Measurements from ENCODE around the gene BIRC3.

Gene BIRC3

DNA sequence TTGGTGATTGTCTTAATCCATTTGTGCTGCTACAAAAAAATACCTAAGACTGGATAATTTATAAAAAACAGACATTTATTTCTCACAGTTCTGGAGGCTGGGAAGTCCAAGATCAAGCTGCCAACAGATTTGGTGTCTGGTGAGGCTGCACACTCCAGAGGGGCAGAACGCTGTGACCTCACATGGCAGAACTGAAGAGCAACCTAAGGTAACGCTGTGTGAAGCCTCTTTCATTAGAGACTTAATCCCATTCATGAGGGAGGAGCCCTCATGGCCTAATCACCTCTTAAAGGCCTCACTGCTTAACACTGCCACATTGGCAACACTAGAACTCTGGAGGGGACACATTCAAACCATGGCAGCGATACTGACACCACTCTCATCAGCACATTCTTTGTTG is 42.7 kb upstream of the BIRC3 start:
- no peaks in the 10 kb centered on the region for H3K36me3 ChIP-seq (ENCODE audit: control insufficient read depth in 4 of 4, insufficient read depth in 4 of 4, low read length in 3 of 4)
- no peak overlapping the region for H3K27ac ChIP-seq (ENCODE audit: insufficient read depth in 1 of 2, low read depth in 1 of 2, low read length in 2 of 2, poor library complexity in 1 of 2, severe bottlenecking in 2 of 2)
- POLR2A ChIA-PET, result no interaction called here
- DNase-seq, result no peak
- CTCF ChIA-PET, result interaction anchor here (1.5 to 1.6 kb wide), 2 partner anchors 13 to 19 kb away, joined by 4 to 5 read pairs; no protein-coding TSS in a partner anchor
- H3K9me3 ChIP-seq (ENCODE audit: control extremely low read depth in 1 of 5, control insufficient read depth in 4 of 5, insufficient read depth in 2 of 5, low read depth in 1 of 5, low read length in 4 of 5), result peaks cover 0 to 6% (median 0%) of the 10 kb centered on the region in 5 experiments
- peaks cover 0 to 3% (median 0%) of the 10 kb centered on the region in 4 experiments for H3K4me1 ChIP-seq (ENCODE audit: control extremely low read depth in 1 of 4, control insufficient read depth in 4 of 4, insufficient read depth in 4 of 4, low read length in 3 of 4)
- 100% methylated on average over 2 of the region's 3 CpGs for WGBS (ENCODE audit: insufficient coverage)
- H3K4me3 ChIP-seq (ENCODE audit: control insufficient read depth in 1 of 7, extremely low read depth in 1 of 7, insufficient read depth in 4 of 7, low read depth in 2 of 7, low read length in 6 of 7), result no peak overlapping the region
- H3K27me3 ChIP-seq (replicated peaks in 2 of 5; ENCODE audit: control insufficient read depth in 4 of 5, insufficient read depth in 5 of 5, low read length in 4 of 5), result peaks cover 2 to 47% (median 12%) of the 10 kb centered on the region in 5 experiments

- no peak overlapping the region for H3K27ac ChIP-seq (ENCODE audit: insufficient read depth in 1 of 2, low read depth in 1 of 2, low read length in 2 of 2, poor library complexity in 1 of 2, severe bottlenecking in 2 of 2)
- ChIA-PET CTCF (interaction anchor here (0.6 kb wide), 1 partner anchor 65 kb away, joined by 3 read pairs; no protein-coding TSS in a partner anchor), POLR2A (no interaction called here)
- DNase-seq, result no peak
- H3K9me3 ChIP-seq (ENCODE audit: control extremely low read depth in 1 of 5, control insufficient read depth in 4 of 5, insufficient read depth in 2 of 5, low read depth in 1 of 5, low read length in 4 of 5), result peaks cover 0 to 6% (median 0%) of the 10 kb centered on the region in 5 experiments
- peaks cover 0 to 6% (median 1%) of the 10 kb centered on the region in 4 experiments for H3K4me1 ChIP-seq (ENCODE audit: control extremely low read depth in 1 of 4, control insufficient read depth in 4 of 4, insufficient read depth in 4 of 4, low read length in 3 of 4)
- no peak overlapping the region for H3K4me3 ChIP-seq (ENCODE audit: control insufficient read depth in 1 of 7, extremely low read depth in 1 of 7, insufficient read depth in 4 of 7, low read depth in 2 of 7, low read length in 6 of 7)
- H3K36me3 ChIP-seq (ENCODE audit: control insufficient read depth in 4 of 4, insufficient read depth in 4 of 4, low read length in 3 of 4), result no peaks in the 10 kb centered on the region
- peaks cover 2 to 37% (median 5%) of the 10 kb centered on the region in 5 experiments for H3K27me3 ChIP-seq (replicated peaks in 2 of 5; ENCODE audit: control insufficient read depth in 4 of 5, insufficient read depth in 5 of 5, low read length in 4 of 5)
- 73% methylated on average over 4 of the region's 4 CpGs for WGBS (ENCODE audit: insufficient coverage)
These were observed 40.9 kb upstream of the BIRC3 start for GRCh38 chr11:102276362-102276761.

DNA sequence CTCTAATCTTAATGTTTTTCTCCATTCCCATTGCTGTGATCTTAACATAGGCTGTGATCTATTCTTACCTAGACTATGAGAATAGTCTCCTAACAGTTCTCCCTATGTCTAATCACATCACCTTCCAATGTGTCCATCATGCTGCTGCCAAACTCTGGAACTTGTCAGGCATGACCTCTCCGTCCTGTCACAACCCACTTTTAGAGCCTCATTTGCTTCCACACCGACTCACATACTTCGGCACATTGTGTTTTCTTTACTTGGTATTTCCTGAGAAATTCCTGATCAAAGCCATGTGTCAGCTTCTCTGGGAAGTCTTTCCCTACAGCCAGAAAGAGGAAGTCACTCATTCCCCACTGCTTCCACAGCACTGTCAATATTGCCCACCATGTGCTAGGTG is 40.5 kb upstream of the BIRC3 start:
- peaks cover 0 to 6% (median 0%) of the 10 kb centered on the region in 5 experiments for H3K9me3 ChIP-seq (ENCODE audit: control extremely low read depth in 1 of 5, control insufficient read depth in 4 of 5, insufficient read depth in 2 of 5, low read depth in 1 of 5, low read length in 4 of 5)
- 69% methylated on average over 3 of the region's 3 CpGs for WGBS (ENCODE audit: insufficient coverage)
- ChIA-PET CTCF (interaction anchor here (0.6 kb wide), 1 partner anchor 65 kb away, joined by 3 read pairs; no protein-coding TSS in a partner anchor), POLR2A (no interaction called here)
- H3K4me3 ChIP-seq (ENCODE audit: control insufficient read depth in 1 of 7, extremely low read depth in 1 of 7, insufficient read depth in 4 of 7, low read depth in 2 of 7, low read length in 6 of 7), result no peak overlapping the region
- H3K27ac ChIP-seq (ENCODE audit: insufficient read depth in 1 of 2, low read depth in 1 of 2, low read length in 2 of 2, poor library complexity in 1 of 2, severe bottlenecking in 2 of 2), result no peak overlapping the region
- H3K36me3 ChIP-seq (ENCODE audit: control insufficient read depth in 4 of 4, insufficient read depth in 4 of 4, low read length in 3 of 4), result no peaks in the 10 kb centered on the region
- peaks cover 0 to 6% (median 1%) of the 10 kb centered on the region in 4 experiments for H3K4me1 ChIP-seq (ENCODE audit: control extremely low read depth in 1 of 4, control insufficient read depth in 4 of 4, insufficient read depth in 4 of 4, low read length in 3 of 4)
- DNase-seq, result no peak
- H3K27me3 ChIP-seq (replicated peaks in 2 of 5; ENCODE audit: control insufficient read depth in 4 of 5, insufficient read depth in 5 of 5, low read length in 4 of 5), result peaks cover 2 to 32% (median 5%) of the 10 kb centered on the region in 5 experiments

GRCh38 chr11:102279641-102280170 is 37.6 kb upstream of the BIRC3 start:
- peak in 2 of 3 donors; percentile 36 to 48 for DNase-seq
- Histone ChIP-seq H3K4me3 (ENCODE audit: control insufficient read depth in 1 of 7, extremely low read depth in 1 of 7, insufficient read depth in 4 of 7, low read depth in 2 of 7, low read length in 6 of 7) (peak overlapping the region in 1 of 7 experiments; percentile 52), H3K9me3 (ENCODE audit: control extremely low read depth in 1 of 5, control insufficient read depth in 4 of 5, insufficient read depth in 2 of 5, low read depth in 1 of 5, low read length in 4 of 5) (peaks cover 0 to 2% (median 0%) of the 10 kb centered on the region in 5 experiments), H3K4me1 (ENCODE audit: control extremely low read depth in 1 of 4, control insufficient read depth in 4 of 4, insufficient read depth in 4 of 4, low read length in 3 of 4) (peaks cover 0 to 6% (median 1%) of the 10 kb centered on the region in 4 experiments), H3K27me3 (replicated peaks in 2 of 5; ENCODE audit: control insufficient read depth in 4 of 5, insufficient read depth in 5 of 5, low read length in 4 of 5) (peaks cover 0 to 27% (median 5%) of the 10 kb centered on the region in 5 experiments), H3K36me3 (ENCODE audit: control insufficient read depth in 4 of 4, insufficient read depth in 4 of 4, low read length in 3 of 4) (no peaks in the 10 kb centered on the region), H3K27ac (ENCODE audit: insufficient read depth in 1 of 2, low read depth in 1 of 2, low read length in 2 of 2, poor library complexity in 1 of 2, severe bottlenecking in 2 of 2) (no peak overlapping the region)
- CTCF ChIA-PET, result interaction anchor here (0.9 to 2.2 kb wide), 3 partner anchors 9 to 237 kb away, joined by 3 to 7 read pairs (median 3); no protein-coding TSS in a partner anchor
- POLR2A ChIA-PET, result interaction anchor here (0.6 kb wide), 1 partner anchor 748 kb away, joined by 3 read pairs; no protein-coding TSS in a partner anchor
- WGBS (ENCODE audit: insufficient coverage), result 26% methylated on average over 7 of the region's 13 CpGs

GRCh38 chr11:102280245-102280833 is 36.9 kb upstream of the BIRC3 start:
- Histone ChIP-seq H3K4me3 (ENCODE audit: control insufficient read depth in 1 of 7, extremely low read depth in 1 of 7, insufficient read depth in 4 of 7, low read depth in 2 of 7, low read length in 6 of 7) (no peak overlapping the region), H3K9me3 (ENCODE audit: control extremely low read depth in 1 of 5, control insufficient read depth in 4 of 5, insufficient read depth in 2 of 5, low read depth in 1 of 5, low read length in 4 of 5) (no peaks in the 10 kb centered on the region), H3K36me3 (ENCODE audit: control insufficient read depth in 4 of 4, insufficient read depth in 4 of 4, low read length in 3 of 4) (no peaks in the 10 kb centered on the region), H3K27ac (ENCODE audit: insufficient read depth in 1 of 2, low read depth in 1 of 2, low read length in 2 of 2, poor library complexity in 1 of 2, severe bottlenecking in 2 of 2) (no peak overlapping the region), H3K27me3 (replicated peaks in 2 of 5; ENCODE audit: control insufficient read depth in 4 of 5, insufficient read depth in 5 of 5, low read length in 4 of 5) (peaks cover 0 to 25% (median 5%) of the 10 kb centered on the region in 5 experiments), H3K4me1 (ENCODE audit: control extremely low read depth in 1 of 4, control insufficient read depth in 4 of 4, insufficient read depth in 4 of 4, low read length in 3 of 4) (peaks cover 0 to 6% (median 1%) of the 10 kb centered on the region in 4 experiments)
- CTCF ChIA-PET, result interaction anchor here (2.1 to 2.2 kb wide), 2 partner anchors 9 to 333 kb away, joined by 7 to 9 read pairs; no protein-coding TSS in a partner anchor
- POLR2A ChIA-PET, result no interaction called here
- no peak for DNase-seq
- 88% methylated on average over 3 of the region's 4 CpGs for WGBS (ENCODE audit: insufficient coverage)

DNA sequence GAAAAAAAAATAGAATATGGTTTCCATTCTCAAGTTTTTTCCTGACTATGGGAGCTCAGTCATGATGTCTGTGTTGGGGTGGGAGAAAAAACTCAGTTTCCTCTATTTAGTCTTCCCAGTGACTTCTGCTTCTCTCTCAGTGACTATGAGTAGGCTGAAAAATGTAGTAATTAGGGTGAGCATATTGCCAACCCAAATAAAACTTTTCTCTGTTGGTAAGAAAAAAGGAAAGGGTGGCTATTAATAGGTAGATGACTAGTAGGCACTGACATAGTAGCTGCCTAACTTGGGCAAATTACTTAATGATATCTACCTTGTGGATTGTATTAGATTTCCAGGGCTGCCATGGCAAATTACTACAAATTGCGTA is 34.2 kb upstream of the BIRC3 start:
- peaks cover 4 to 14% (median 6%) of the 10 kb centered on the region in 4 experiments for H3K4me1 ChIP-seq (ENCODE audit: control extremely low read depth in 1 of 4, control insufficient read depth in 4 of 4, insufficient read depth in 4 of 4, low read length in 3 of 4)
- POLR2A ChIA-PET, result no interaction called here
- no peak overlapping the region for H3K27ac ChIP-seq (ENCODE audit: insufficient read depth in 1 of 2, low read depth in 1 of 2, low read length in 2 of 2, poor library complexity in 1 of 2, severe bottlenecking in 2 of 2)
- peaks cover 0 to 20% (median 0%) of the 10 kb centered on the region in 5 experiments for H3K27me3 ChIP-seq (replicated peaks in 2 of 5; ENCODE audit: control insufficient read depth in 4 of 5, insufficient read depth in 5 of 5, low read length in 4 of 5)
- CTCF ChIA-PET, result interaction anchor here (0.6 to 1.0 kb wide), 2 partner anchors 25 to 35 kb away, joined by 3 read pairs; no protein-coding TSS in a partner anchor
- H3K4me3 ChIP-seq (ENCODE audit: control insufficient read depth in 1 of 7, extremely low read depth in 1 of 7, insufficient read depth in 4 of 7, low read depth in 2 of 7, low read length in 6 of 7), result no peak overlapping the region
- no peaks in the 10 kb centered on the region for H3K9me3 ChIP-seq (ENCODE audit: control extremely low read depth in 1 of 5, control insufficient read depth in 4 of 5, insufficient read depth in 2 of 5, low read depth in 1 of 5, low read length in 4 of 5)
- DNase-seq, result peak in 1 of 3 donors; percentile 22
- no CpG with 5 or more reads among the region's 1 CpG for WGBS (ENCODE audit: insufficient coverage)
- no peaks in the 10 kb centered on the region for H3K36me3 ChIP-seq (ENCODE audit: control insufficient read depth in 4 of 4, insufficient read depth in 4 of 4, low read length in 3 of 4)

GRCh38 chr11:102284008-102284407 is 33.3 kb upstream of the BIRC3 start:
- peaks cover 0 to 16% (median 0%) of the 10 kb centered on the region in 5 experiments for H3K27me3 ChIP-seq (replicated peaks in 2 of 5; ENCODE audit: control insufficient read depth in 4 of 5, insufficient read depth in 5 of 5, low read length in 4 of 5)
- 100% methylated on average over 2 of the region's 3 CpGs for WGBS (ENCODE audit: insufficient coverage)
- ChIA-PET POLR2A (no interaction called here), CTCF (interaction anchor here (1.0 kb wide), 1 partner anchor 34 kb away, joined by 3 read pairs; no protein-coding TSS in a partner anchor)
- no peaks in the 10 kb centered on the region for H3K9me3 ChIP-seq (ENCODE audit: control extremely low read depth in 1 of 5, control insufficient read depth in 4 of 5, insufficient read depth in 2 of 5, low read depth in 1 of 5, low read length in 4 of 5)
- no peak for DNase-seq
- no peak overlapping the region for H3K27ac ChIP-seq (ENCODE audit: insufficient read depth in 1 of 2, low read depth in 1 of 2, low read length in 2 of 2, poor library complexity in 1 of 2, severe bottlenecking in 2 of 2)
- H3K36me3 ChIP-seq (ENCODE audit: control insufficient read depth in 4 of 4, insufficient read depth in 4 of 4, low read length in 3 of 4), result no peaks in the 10 kb centered on the region
- no peak overlapping the region for H3K4me3 ChIP-seq (ENCODE audit: control insufficient read depth in 1 of 7, extremely low read depth in 1 of 7, insufficient read depth in 4 of 7, low read depth in 2 of 7, low read length in 6 of 7)
- H3K4me1 ChIP-seq (ENCODE audit: control extremely low read depth in 1 of 4, control insufficient read depth in 4 of 4, insufficient read depth in 4 of 4, low read length in 3 of 4), result peaks cover 7 to 22% (median 10%) of the 10 kb centered on the region in 4 experiments

Data from common myeloid progenitor, CD34-positive (primary cell).